Lung (tissue), 16 donors: ENCODE measurements around the gene ARL14EPL. TPM values are rescaled to one million over a fixed set of nuclear protein-coding genes. Genes with fewer than 3 reads are reported as not detected.

Source experiments
- ATAC-seq: fragments of 200-7000 bp; cut with Tn5 transposase; one replicate; pipeline ENCODE4 v1.9.1; 2020; ENCODE audit warnings: moderate number of reproducible peaks; ENCODE audit not compliant: insufficient read depth, low FRiP score
- DNase-seq, 3 donors: peaks; one replicate each; pipeline ENCODE4 v3.0.0-alpha.2; 2013 to 2017
- H3K27ac ChIP-seq, 2 donors: one replicate each; pipeline ENCODE4 v1.5.1; 2013; ENCODE audit warnings: mild to moderate bottlenecking in 2 of 2, moderate library complexity in 2 of 2, control low read depth in 1 of 2, inconsistent platforms in 1 of 2, low read depth in 1 of 2, low read length in 1 of 2
- H3K27me3 ChIP-seq, 3 donors: one replicate each; pipeline ENCODE4 v1.5.1; 2013; ENCODE audit warnings: low read length in 2 of 3; ENCODE audit not compliant: control insufficient read depth in 3 of 3, insufficient read depth in 3 of 3
- H3K36me3 ChIP-seq, 4 donors: one replicate each; pipeline ENCODE4 v1.5.1; 2013; ENCODE audit warnings: low read length in 4 of 4, mild to moderate bottlenecking in 1 of 4, moderate library complexity in 1 of 4; ENCODE audit not compliant: control insufficient read depth in 4 of 4, insufficient read depth in 4 of 4
- H3K4me1 ChIP-seq, 5 donors: one replicate each; pipeline ENCODE4 v1.5.1; 2013; ENCODE audit warnings: low read length in 5 of 5, mild to moderate bottlenecking in 2 of 5, moderate library complexity in 1 of 5; ENCODE audit not compliant: control insufficient read depth in 5 of 5, insufficient read depth in 5 of 5
- H3K4me3 ChIP-seq: one replicate; pipeline ENCODE4 v1.5.1; 2013; ENCODE audit warnings: mild to moderate bottlenecking, control low read depth, moderate library complexity
- H3K9ac ChIP-seq, 2 donors: one replicate each; pipeline ENCODE4 v1.5.1; 2013; ENCODE audit warnings: low read length in 2 of 2, control low read depth in 1 of 2; ENCODE audit not compliant: insufficient read depth in 1 of 2
- H3K9me3 ChIP-seq, 4 donors: one replicate each; pipeline ENCODE4 v1.5.1; 2013; ENCODE audit warnings: low read length in 3 of 4, mild to moderate bottlenecking in 1 of 4, moderate library complexity in 1 of 4; ENCODE audit not compliant: control insufficient read depth in 4 of 4, insufficient read depth in 3 of 4
- CTCF ChIP-seq: IDR thresholded peaks from 2 replicates; pipeline ENCODE4 v1.5.1; 2012; ENCODE audit warnings: mild to moderate bottlenecking; ENCODE audit errors: control extremely low read depth, extremely low read depth
- WGBS, 2 donors: extraction: QIAGEN DNeasy Blood & Tissue Kit; methylation state at CpG; one replicate each; pipeline ENCODE4 v1.1.7; 2013; 5-methylcytosine and 5-hydroxymethylcytosine counted together
- long read RNA-seq, 5 donors: transcript quantifications; one replicate each; lab custom pipeline, GENCODE V29; 2026
- polyA plus RNA-seq, 2 donors: library from polyadenylated mRNA; stranded (reverse); fragments of 200-250 nt; gene quantifications; one replicate each; pipeline ENCODE4 v1.2.1, GENCODE V29; 2013
- total RNA-seq, 2 donors: library from RNA; depleted of rRNA in 1 of 2; stranded (reverse); fragments of >200 nt in 1 of 2; gene quantifications; one replicate each; pipeline ENCODE4 v1.2.1, GENCODE V29; 2014 to 2021
- donor health status: control.
- donor health status: control.
- donor health status: Bipolar disorder and iron deficiency.
- donor health status: healthy.
- donor health status: DM: yes; HTN: yes; CAD: no.

The ARL14EPL gene
- not detected for total RNA-seq
- under 1 TPM in 1 of 2 donors, not detected in 1; 0.10 TPM for polyA plus RNA-seq
- long read RNA-seq, donor 1: 0 reads
- long read RNA-seq, donor 2: 0 reads
- long read RNA-seq, donor 3: 0 reads
- long read RNA-seq, donor 4: 0 reads
- long read RNA-seq, donor 5: 0 reads

GRCh38 chr5:116032094-116032517, at the start of gene ARL14EPL:
ARL14EPL (plus strand) TSS chr5:116032472; CDS start chr5:116051466, 18,994 bp downstream.
- H3K9ac ChIP-seq: no peak within 1 kb of the TSS
- TF ChIP-seq CTCF: no peak
- H3K9me3 ChIP-seq: peaks cover 0 to 2% (median 0%) of the 10 kb centered on the region in 4 donors
- DNase-seq: peak; percentile 59 to 82 (median 80)
- no peak within 1 kb of the TSS for H3K27ac ChIP-seq
- peaks cover 0 to 4% (median 0%) of the 10 kb centered on the region in 5 donors for H3K4me1 ChIP-seq
- no peaks in the 10 kb centered on the region for H3K36me3 ChIP-seq
- no peaks in the 10 kb centered on the region for H3K27me3 ChIP-seq
- ATAC-seq: peak; percentile 88
- WGBS, 2 donors: 42 to 56% methylated on average over 9 of the region's 9 CpGs
- H3K4me3 ChIP-seq: no peak within 1 kb of the TSS

- peaks cover 0 to 45% (median 5%) of the 10 kb centered on the region in 5 donors for H3K4me1 ChIP-seq
- H3K36me3 ChIP-seq: no peaks in the 10 kb centered on the region
- TF ChIP-seq CTCF: no peak
- DNase-seq (no peak), ATAC-seq (no peak)
- H3K27ac ChIP-seq: no peak overlapping the region
- H3K4me3 ChIP-seq: no peak overlapping the region
- no peaks in the 10 kb centered on the region for H3K9me3 ChIP-seq
- H3K27me3 ChIP-seq: no peaks in the 10 kb centered on the region
- no peak overlapping the region for H3K9ac ChIP-seq
- 89 to 97% methylated on average over 1 of the region's 1 CpG for WGBS, 2 donors
Measured at GRCh38 chr5:115983519-115983918, 48.8 kb upstream of the ARL14EPL start.

GRCh38 chr5:115985802-115986757, 46.2 kb upstream of the ARL14EPL start:
- H3K9me3 ChIP-seq: no peaks in the 10 kb centered on the region
- no peaks in the 10 kb centered on the region for H3K27me3 ChIP-seq
- H3K4me3 ChIP-seq: no peak overlapping the region
- TF ChIP-seq CTCF: no peak
- 70 to 85% methylated on average over 10 of the region's 10 CpGs for WGBS, 2 donors
- H3K4me1 ChIP-seq: peaks cover 0 to 40% (median 5%) of the 10 kb centered on the region in 5 donors
- H3K9ac ChIP-seq: no peak overlapping the region
- H3K36me3 ChIP-seq: no peaks in the 10 kb centered on the region
- H3K27ac ChIP-seq: no peak overlapping the region
- DNase-seq (peak; percentile 80 to 97 (median 96)), ATAC-seq (no peak)
